GM12891 (cell line): Measurements from ENCODE around the gene NT5DC1.

Experiments
- DNase-seq: peaks from one replicate; pipeline ENCODE4 v3.0.0; 2011; ENCODE audit warnings: low spot score; ENCODE audit not compliant: insufficient read length
- FAIRE-seq: peaks from 2 replicates; lab custom pipeline; 2011; peaks lifted over from hg19 to GRCh38; lab: Jason Lieb, UNC
- PAX5 ChIP-seq: IDR thresholded peaks from 2 replicates; pipeline ENCODE4 v1.6.1; 2011; ENCODE audit warnings: low read length, moderate library complexity, mild to moderate bottlenecking; ENCODE audit not compliant: insufficient read depth, severe bottlenecking
- POLR2A ChIP-seq: IDR thresholded peaks from 2 replicates; pipeline ENCODE4 v1.6.1; 2011; ENCODE audit warnings: low read depth, low read length, control low read depth
- POLR2AphosphoS5 ChIP-seq: IDR thresholded peaks from 2 replicates; pipeline ENCODE4 v1.6.1; 2011; ENCODE audit warnings: low read depth, low read length, control low read depth
- POU2F2 ChIP-seq: IDR thresholded peaks from 2 replicates; pipeline ENCODE4 v1.6.1; 2011; ENCODE audit warnings: low read depth, mild to moderate bottlenecking, control low read depth, low read length, moderate library complexity
- SPI1 ChIP-seq: IDR thresholded peaks from 2 replicates; pipeline ENCODE4 v1.6.1; 2011; ENCODE audit warnings: low read depth, low read length, control low read depth
- TAF1 ChIP-seq: IDR thresholded peaks from 2 replicates; pipeline ENCODE4 v1.6.1; 2011; ENCODE audit warnings: low read depth, low read length, control low read depth

Gene NT5DC1

GRCh38 chr6:116223355-116223754 lies 122.7 kb downstream of the NT5DC1 start:
- TF ChIP-seq POLR2A (no peak), POU2F2 (no peak), PAX5 (no peak), POLR2AphosphoS5 (no peak), TAF1 (no peak), SPI1 (no peak)
- no peak for DNase-seq
- no peak for FAIRE-seq

GRCh38 chr6:116229287-116229913 lies 128.7 kb downstream of the NT5DC1 start:
- DNase-seq (no peak), FAIRE-seq (peak; percentile 68)
- TF ChIP-seq TAF1: no peak
- TF ChIP-seq PAX5: no peak
- TF ChIP-seq POLR2A: no peak
- TF ChIP-seq POLR2AphosphoS5: no peak
- TF ChIP-seq POU2F2: no peak
- no peak for TF ChIP-seq SPI1

- DNase-seq (no peak), FAIRE-seq (no peak)
- no peak for TF ChIP-seq TAF1
Measured at GRCh38 chr6:116234689-116235088, 134.0 kb downstream of the NT5DC1 start.

DNA sequence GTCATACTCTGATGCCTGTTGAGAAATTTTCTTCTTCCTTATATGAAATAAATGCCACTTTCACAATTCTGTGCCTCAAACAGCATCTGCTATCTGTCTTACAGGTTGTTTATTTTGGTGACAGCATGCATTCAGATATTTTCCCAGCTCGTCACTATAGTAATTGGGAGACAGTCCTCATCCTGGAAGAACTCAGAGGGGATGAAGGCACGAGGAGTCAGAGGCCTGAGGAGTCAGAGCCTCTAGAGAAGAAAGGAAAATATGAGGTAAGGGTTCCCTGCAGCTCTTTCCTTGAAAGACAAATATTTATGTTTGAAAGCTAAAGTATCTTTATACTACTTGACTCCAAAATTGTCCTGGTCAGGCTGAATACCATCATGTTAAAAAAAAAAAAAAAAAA lies 137.4 kb downstream of the NT5DC1 start:
- FAIRE-seq: peak; percentile 47
- TF ChIP-seq TAF1: no peak
- TF ChIP-seq PAX5: no peak
- no peak for TF ChIP-seq POLR2AphosphoS5
- DNase-seq: no peak

GRCh38 chr6:116239256-116239655 lies 138.6 kb downstream of the NT5DC1 start:
- FAIRE-seq (no peak), DNase-seq (no peak)
- TF ChIP-seq PAX5 (no peak), POLR2AphosphoS5 (no peak), POU2F2 (no peak), TAF1 (no peak), POLR2A (no peak), SPI1 (no peak)

DNA sequence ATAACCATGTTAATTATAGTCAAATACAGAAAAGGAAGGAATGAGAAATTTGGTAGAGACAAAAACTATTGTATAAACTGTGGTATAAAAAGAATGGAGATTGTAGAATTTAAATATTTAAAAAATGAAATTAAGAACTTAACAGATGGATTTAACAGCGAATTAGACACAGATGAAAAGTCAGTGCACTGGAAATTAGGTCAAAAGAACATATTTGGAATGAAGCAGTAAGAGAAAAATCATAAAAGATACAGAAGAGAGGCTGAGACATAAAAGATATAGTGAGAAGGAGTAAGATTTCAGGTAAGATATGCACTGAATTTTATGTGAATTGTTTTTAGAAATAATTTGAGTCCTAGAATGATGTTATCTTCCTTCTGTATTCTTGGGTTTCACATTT lies 139.2 kb downstream of the NT5DC1 start:
- no peak for DNase-seq
- FAIRE-seq: no peak
- TF ChIP-seq POU2F2 (no peak), SPI1 (no peak), TAF1 (no peak), POLR2A (no peak)

DNA sequence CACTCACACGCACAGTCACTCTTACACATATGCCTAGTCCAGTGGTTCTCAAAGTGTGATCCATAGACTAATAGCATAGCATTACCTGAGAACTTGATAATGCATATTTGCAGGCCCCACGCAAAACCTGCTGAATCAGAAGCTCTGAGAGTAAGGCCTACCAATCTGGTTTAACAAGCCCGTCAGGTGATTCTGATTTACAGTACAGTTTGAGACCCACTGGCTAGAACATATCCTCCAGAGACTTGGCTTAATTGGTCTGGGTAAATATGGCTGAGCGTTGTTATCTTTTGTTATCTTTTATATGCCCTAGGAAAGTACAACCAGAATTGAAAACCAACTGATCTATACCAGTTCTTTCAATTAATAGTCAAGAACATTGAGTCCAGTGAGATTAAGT lies 143.6 kb downstream of the NT5DC1 start:
- FAIRE-seq: no peak
- TF ChIP-seq TAF1: no peak
- TF ChIP-seq PAX5: no peak
- TF ChIP-seq POLR2AphosphoS5: no peak
- no peak for TF ChIP-seq POU2F2
- TF ChIP-seq SPI1: no peak
- no peak for TF ChIP-seq POLR2A
- no peak for DNase-seq

- DNase-seq: no peak
- TF ChIP-seq SPI1 (no peak), TAF1 (no peak), POLR2A (no peak), POU2F2 (no peak), PAX5 (no peak), POLR2AphosphoS5 (no peak)
- FAIRE-seq: no peak
Measured at GRCh38 chr6:116246089-116246488, 145.4 kb downstream of the NT5DC1 start.

DNA sequence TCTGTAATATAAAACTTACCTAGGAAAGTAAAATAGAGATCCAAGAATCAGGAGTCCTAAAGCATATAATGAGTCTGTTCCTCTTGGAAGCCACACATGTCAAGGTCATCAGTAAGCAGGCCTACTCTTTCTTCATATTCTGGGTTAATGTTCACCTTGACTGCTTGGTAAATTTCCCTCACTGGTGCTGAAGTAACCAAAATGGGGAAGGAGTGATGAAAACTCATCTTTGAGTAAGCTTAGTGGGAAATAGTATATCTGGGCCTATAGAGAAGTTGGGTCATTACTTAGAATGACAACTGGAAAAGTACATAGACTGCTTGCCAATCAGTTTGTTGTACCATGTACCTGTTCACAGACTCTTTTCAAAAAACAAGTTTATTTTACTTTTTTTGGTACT lies 146.6 kb downstream of the NT5DC1 start:
- no peak for TF ChIP-seq POLR2AphosphoS5
- DNase-seq (no peak), FAIRE-seq (no peak)

- TF ChIP-seq TAF1: no peak
- FAIRE-seq (peak; percentile 67), DNase-seq (no peak)
Measured at GRCh38 chr6:116248577-116248976, 147.9 kb downstream of the NT5DC1 start.

DNA sequence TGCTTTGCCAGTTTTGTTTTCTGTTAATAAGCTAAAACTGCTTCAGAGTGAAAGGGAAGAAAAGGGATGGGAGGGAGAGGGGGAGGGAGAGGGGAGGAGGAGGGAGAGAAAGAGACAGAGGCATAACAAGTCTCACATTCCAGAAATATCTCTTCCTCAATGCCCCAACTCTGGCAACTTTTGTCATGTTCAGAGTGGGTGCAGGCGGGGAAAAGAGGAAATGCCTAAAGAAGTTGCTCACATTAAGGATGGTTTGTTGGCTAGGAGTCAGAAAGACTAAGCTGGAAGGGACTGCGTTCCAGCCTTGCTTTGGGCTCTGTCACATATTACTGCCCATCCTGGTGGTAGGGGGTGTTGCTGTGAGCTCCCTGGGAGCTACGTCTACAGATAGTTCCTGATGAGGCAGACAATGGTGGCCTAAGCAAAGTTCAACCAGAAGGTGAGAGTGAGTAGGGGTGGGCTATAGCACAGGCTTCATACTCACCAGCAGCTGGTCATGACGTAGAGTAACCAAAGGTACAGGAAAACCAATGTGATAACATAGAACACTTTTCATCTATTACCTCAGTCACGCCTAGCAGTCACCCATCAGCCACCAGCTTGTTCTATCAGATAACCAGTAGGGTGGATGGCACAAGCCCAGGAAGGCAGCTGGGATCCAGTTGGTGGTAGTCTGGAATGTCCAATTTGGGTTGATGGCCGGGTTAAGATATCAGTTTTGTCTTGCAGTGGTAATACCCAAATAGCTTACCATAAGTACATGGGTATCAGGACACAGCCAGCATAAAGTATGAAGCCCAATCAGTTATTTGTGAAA lies 151.1 kb downstream of the NT5DC1 start:
- DNase-seq (no peak), FAIRE-seq (no peak)
- no peak for TF ChIP-seq TAF1
- no peak for TF ChIP-seq PAX5
- TF ChIP-seq POU2F2: no peak
- no peak for TF ChIP-seq POLR2A
- peak; percentile 28; the same call in 1 of the 2 replicates for TF ChIP-seq SPI1
